NCI-H2107 treated with DMSO at 0.1 percent for 48 hours (cell line): ENCODE results near the gene CBX2.

ENCODE experiments used
- DNase-seq: peaks from one replicate; lab custom pipeline; 2025; ENCODE audit not compliant: unreplicated experiment; lab: John Stamatoyannopoulos, UW

CBX2 gene

DNA sequence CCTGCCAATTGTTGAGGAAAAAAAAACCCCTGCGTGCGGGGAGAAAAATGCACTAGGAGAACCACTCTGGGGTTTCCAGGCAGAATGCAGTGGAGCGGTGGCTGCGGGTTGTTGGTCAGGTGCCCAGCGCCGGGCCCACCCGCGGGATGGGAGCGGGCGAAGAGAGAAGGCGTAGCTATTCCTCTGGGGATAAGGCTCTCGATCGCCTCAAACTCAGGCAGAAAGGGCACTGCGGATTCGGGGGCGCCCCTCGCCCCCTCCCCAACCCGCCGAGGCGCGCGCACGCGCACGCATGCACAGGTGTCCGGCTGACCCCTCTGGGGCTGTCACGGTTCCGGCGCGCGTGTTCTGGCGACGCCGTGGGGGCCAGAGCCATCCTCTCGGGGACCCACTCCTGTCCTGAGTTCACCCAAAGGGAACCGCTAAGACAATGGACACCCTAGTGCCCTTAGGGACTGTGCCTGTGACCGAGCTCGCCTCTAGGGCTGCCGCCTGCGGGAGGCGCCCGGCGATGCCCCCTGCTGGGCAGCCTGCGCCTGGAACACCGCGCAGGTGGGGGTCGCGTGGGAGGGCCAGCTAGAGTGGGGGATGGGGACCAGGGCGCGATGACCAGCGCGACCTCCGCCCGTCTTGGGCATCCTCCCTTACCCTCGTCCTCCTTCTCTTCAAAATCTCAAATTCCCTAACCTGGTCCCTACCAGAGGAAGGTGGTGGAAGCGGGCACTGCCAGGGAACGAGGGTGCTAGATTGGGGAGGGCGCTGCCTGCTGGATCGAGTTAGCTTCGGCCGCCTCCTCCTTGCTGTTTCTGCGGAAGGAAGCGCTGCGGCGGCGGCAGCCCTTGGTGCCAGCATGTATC, 33.3 kb downstream of the CBX2 start:
- peak; percentile 61 for DNase-seq

DNA sequence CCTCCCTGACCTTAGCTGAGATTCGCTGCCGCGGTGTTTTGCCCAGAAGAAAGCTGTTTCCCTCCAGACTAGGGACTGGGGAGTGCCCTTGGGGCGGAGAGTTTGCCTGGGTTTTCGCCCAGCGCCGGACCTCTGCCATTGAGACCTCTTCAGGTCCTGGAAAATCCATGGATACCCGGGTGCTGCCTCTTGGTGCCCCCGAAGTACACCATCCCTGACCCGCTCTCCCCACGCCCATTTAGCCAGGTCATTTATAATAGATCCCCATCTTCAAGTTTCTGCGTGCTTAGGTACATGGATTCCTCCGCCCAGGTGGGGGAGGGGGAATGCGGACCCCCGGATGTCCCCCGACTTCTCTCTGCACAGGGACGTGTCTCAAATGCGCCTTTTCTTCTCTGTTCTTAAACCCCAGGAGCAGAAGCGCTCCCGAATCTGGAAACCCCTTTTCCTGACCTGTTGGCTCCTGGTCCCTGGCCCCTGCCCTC, 34.0 kb downstream of the CBX2 start:
- DNase-seq: no peak

DNA sequence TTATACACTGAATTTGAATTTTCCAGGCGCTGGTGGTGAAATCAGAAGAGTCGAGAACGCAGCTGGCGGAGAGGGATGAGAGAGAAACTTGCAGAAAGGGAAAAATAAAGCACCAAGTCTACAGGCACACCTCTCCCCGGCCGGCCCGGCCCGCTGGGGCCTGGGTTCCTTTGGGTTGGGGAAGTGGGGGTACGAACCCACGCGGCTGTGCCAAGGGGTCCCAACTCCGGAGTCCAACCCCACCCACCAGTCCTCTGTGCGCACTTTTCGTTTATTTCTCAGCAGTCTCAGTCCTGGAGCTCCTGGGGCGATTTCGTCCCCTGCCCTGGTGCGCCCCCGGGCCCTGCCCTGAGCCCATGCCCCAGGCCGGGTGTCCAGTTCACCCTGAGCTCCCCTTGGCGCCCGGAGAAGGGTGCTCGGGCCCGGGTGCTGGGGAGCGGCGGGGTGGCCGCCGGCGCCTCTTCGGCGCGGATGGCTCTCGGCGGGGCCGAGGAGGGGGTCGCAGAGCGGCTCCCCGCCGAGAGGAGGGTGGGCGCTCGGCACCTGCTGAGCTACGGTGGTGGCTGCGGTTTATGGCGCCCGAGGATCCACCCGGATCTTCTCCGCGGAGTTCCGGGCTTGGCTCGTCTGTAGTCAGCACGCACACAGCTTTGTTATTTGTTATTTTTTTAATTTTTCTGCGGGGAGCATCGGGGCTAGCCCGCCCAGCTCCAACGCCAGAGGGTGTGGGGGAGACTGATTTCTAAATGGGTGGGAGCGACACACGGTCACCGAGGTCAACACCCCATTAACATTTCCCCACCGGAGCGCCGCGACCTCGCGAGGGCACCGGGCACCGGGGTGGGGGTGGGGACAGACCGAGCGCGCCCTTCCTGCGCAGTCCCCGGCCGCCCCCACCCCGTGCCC, 34.7 kb downstream of the CBX2 start:
- DNase-seq: no peak

DNA sequence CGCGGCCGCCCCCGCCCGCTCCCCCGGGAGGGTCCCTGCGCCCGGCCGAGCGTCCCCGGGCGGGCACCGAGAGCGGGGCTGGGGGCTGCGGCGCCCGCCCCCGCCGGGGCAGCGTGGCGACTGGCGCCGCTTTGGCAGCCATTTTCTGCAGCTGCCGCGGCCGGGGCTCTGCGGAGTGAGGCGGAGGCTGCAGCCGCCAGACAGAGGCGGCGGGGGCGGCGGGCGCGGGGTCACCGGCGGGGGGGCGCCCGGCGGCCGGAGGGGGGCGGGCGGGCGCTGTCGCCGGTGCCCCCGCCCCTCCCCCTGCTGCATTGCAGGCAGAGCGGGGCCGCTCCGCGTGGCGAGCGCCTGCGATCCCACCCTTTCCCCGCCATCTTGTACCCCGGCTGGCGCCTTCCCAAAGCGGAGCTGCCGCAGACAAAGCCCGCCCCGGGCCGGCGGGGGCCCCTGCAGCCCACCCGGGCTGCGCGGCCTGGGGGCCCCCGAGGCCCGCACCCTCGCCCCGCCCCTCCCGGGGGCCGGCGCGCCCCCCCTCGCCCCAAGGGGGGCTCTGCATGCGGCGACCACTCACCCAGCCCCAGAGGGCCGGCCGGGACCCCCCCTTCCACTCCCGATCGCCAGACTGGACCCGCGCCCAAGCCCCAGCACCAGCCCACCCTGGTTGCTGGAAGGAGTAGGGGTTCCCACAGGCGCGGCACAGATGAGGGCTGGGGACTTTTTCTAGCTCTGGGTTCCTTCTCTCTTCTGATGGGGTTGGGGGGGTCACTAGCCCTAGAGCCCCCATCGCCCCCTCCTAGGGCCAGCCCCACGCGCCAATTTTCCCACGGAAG, 35.6 kb downstream of the CBX2 start:
- DNase-seq: no peak

DNA sequence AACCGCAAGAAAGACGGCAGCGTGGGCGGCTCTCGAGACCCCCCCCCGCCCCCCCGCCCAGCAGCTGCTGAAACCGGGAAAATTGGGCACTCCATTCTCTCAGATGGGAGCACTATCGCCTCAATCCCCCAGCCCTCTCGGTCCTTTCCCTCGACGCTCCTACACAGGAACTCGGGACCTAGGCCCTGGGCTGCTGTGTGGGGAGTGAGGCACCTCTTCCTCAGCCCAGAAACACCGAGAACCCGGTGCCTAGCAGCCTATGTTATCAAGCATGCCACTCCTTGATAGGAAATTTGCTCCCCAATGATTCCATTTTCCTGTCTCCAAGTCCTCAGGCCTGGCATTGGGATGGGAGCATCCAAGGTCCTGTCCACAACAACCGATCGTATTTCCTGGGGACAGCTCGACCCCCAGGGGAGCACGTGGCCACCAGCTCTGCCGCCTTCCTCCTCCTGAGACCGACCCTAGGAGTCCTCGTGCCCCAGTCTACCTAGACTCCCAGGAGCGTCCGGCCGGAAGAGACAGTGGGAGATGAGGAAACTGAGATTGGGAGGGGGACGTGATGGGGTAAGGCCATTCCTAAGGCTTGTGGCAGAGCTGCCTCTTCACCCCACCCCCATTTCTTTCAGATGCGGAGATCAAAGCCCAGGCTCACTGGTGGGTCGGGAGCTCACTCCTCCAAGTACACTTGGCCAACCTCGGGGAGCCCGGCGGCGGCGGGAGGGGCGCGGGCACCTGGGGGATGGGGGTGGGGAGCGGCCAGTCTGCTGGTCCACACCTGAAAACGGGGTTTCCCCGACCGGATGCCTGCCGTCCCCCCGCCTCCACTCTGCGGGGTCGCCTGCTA, 36.4 kb downstream of the CBX2 start:
- no peak for DNase-seq

DNA sequence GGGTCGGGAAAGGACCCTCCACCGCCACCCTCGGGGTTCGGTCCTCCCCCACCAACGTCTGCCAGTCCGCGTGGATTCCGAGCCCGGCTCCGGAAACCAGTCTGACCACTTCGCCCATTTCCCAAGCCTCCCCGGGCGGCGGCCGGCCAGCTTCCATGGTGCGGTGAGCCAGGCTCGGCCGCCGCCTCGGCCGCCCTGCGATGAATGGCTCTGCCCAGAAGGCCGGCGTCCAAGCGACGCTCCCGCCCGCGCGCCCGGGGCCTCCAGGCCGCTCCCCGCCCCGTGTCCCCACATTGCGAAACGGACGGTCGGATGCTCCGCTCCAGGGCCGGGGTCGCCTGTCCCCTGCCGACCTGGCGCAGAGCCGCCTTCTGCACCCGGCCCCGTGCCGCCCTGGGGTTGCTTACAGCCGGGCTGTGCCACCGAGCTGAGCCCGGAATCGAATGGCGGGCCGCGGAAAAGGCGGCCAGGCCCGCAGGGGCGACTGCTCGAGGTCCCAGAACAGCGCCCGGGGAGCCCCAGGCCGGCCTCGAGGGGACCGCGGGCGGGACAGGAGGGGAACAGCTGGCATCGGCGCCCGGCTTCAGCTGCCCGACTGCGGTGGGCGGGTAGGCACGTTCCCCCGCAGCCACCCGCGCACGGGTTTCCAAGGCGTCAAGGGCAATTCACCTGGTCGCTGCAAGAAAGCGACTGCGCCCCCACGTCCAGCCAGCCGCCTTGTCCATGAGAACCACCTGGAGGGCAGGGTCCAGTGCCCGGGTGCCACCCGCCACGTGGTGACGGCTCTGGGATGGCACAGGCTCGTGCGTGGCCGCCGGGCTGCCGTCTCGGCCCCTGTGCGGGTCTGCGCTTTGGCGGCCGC, 37.3 kb downstream of the CBX2 start:
- no peak for DNase-seq

DNA sequence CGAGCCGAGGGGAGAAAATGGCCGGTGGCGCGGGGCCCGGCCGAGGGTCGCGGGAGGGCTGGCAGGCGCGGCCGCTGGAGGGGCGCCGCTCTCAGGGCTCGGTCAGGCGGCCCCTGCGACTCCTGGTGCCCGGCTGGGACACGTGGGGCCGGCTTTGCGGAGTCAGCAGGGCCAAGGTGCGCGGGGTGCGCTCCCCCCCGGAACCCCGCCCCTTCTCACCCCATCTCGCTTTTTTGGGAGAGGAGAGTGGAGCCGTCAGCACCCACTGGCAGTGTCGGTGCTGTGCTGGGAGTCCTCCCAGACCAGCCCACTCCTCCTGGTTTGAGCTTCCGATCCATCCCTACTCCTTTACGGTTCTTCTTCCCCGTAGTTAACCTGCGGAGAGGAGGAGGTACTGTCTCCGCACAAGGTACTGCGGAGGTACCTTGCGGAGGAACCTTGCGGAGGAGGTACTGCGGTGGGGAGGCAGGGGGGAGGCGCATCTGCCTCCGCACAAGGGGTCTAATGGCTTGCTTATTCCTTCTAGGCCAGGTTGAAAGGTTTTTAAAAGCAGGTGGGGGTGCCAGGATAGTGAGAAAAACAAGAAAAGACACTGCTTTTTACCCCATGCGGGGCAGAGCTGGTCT, 38.0 kb downstream of the CBX2 start:
- no peak for DNase-seq

DNA sequence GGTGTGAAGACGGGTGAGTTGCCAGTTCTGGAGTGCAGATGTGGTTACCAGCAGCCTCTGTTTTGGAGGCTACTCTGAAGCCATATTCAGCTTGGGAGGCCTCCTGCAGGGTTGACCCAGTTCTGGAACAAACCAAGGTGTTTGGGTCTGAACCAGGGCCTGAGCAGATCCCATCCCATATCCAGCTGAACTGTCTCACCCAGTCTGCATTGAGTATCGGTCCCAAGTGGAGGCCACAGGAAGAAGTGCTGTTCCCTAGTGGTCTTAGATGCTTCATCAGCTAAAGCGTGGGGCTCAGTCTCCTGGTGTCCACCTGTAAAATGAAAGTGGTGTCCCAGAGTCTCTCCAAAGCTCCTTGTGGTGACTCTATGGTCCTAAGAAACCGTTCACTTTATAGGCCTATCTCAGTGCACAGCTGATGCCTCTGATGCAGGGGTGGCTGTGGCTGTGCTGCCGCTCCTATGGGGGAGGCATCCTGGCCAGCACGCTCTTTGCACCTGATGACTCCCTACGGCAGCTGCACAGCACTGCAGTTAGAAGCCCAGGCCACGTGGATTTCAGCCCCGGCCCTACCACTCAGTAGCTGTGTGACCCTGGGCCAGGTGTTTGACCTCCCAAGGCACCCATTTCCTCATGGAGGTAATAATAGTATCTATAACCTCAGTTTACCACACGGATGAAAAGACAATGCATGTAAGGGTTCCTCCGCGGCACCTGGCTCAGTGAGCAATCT, 40.2 kb downstream of the CBX2 start:
- peak; percentile 58 for DNase-seq

DNA sequence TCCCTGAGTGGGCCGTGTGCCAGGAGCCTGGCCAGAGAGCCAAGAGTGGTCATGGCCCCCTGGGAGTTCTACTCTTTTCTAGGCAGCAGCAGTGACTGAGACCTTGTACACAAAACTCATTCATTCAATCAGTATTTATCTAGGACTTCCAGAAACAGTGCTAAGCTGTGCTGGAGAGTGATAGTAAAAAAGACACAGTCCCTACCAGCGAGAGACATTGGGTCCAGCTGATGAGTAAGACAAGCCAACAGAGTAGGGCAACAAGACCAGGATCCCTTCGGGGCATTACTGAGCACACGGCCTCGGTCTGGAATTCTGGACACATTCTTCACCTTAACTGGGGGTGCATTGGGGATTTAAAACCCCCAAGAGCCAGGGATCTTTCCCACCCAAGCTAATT, 41.1 kb downstream of the CBX2 start:
- no peak for DNase-seq

DNA sequence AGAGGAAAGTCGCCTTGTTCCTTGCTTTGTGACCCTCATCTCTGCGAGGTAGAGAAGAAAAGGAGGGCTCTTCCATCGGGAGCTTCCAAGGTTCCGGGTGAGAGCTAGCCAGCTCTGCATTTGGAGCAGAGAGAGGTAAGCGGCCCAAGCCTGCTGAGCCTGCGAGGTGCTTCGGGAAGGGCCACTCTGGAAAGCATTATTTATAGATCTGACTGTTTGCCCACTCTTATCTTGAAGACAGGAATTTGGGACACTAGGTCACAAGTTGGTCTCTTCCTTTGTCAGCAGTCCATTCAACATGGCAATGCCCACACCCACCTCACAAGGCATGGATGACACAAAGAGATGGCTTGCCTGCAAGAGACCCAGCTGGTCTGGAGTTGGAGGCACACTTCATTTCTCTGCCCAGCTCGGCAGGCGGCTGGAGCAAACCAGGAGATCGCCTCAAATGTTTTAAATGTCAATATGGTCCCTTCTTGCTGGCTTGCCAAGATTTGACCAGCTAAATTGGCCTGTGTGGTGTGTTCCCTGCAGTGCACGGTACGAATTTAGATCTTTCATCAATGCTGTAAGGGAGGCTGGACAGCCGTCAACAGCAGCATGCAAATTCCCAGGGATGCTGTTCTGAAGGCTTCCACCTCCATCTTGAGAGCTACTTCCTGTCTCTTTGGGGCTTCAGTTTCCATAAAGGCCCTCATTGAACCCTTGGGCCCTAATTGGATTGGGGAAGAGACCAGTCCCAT, 41.8 kb downstream of the CBX2 start:
- no peak for DNase-seq

DNA sequence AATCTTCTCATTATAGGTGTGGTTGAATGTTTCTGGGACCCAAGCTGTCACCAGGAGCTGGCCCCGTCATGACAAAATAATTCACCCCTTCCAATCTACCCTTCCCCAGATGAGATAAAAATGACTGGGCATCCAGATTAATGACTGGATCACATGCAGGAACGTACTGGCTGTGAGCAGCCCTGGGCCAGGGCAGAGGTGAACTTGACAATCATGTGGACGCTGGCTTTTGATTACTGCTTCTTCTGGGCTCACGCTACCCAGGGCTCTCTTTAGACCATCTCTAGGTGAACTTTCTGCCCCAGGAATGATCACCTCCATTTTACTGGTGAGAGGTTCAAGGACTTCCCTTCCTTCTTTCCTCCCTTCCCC, 43.0 kb downstream of the CBX2 start:
- DNase-seq: no peak

DNA sequence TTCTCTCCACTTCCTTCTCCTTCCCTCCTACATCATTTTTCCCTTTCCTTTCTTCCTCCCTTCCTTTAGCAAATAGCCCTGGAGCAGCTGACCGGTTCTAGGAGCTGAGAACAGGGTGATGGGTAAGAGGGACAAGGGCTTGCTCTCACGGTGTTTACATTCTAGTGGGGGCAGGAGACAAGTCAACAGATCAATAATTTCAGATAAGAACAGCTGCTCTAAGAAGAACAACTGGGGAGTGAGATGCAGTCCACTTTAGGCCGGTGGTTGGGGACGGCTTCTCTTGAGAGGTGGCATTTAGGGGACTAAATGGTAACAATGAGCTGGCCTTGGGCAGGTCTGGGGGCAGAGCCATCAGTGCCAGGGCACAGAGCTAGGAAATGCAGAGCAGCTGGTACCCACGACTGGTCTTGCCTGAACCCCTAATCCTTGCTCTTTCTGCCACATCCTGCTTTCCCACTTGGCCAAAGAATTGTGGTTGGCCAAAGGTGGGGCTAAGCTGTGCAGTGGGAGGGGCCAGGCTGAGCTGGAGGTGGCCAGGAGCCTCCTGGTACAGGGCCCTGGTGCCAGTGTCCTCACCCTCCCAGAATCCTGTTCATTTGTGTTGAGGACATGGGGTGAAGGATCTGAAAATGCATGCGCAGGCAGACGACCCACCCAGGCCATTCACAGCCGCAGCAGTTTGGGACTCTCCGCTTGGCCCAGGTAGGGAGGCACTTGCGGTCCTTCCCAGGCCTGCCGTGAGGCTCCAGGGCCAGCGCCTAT, 43.6 kb downstream of the CBX2 start:
- no peak for DNase-seq

DNA sequence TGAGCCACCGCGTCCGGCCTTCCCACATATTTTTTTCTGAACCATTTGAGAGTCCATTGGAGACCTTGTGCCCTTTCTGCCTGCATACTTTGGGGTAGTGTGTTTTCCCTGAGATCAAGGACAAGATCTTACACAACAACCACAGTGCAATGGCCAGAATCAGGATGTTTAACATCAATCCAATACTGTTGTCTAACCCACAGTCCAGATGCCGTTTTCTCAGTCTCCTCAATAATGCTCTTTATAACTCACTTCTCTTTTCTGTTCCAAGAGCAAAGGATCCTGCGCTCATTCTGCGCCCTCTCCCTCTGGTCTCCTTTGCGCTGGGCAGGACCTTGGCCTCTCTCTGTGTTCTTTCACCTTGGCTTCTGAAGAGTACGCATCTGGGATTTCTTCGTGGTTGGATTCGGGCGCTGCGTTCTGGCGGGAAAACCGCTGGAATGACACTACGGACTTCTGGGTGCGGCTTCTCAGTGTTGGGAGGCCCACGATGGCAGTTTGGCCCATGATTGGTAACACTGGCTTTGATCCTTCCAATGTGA, 44.7 kb downstream of the CBX2 start:
- no peak for DNase-seq

DNA sequence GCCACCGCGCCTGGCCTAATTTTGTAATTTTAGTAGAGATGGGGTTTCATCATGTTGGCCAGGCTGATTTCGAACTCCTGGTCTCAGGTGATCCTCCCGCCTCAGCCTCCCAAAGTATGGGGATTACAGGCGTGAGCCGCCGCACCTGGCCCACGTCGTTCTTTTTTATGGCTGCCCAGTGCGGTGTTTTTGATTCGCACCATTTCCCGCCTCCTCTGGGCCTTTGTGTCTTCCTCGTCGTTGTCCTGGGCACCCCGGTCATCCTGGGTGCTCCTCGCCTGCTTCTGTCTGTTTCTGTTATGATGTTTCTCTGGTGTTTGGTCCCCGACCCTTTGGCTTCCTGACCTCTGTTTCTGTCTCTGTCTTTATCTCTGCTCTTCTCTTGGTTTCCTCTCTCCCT, 46.3 kb downstream of the CBX2 start:
- DNase-seq: no peak

DNA sequence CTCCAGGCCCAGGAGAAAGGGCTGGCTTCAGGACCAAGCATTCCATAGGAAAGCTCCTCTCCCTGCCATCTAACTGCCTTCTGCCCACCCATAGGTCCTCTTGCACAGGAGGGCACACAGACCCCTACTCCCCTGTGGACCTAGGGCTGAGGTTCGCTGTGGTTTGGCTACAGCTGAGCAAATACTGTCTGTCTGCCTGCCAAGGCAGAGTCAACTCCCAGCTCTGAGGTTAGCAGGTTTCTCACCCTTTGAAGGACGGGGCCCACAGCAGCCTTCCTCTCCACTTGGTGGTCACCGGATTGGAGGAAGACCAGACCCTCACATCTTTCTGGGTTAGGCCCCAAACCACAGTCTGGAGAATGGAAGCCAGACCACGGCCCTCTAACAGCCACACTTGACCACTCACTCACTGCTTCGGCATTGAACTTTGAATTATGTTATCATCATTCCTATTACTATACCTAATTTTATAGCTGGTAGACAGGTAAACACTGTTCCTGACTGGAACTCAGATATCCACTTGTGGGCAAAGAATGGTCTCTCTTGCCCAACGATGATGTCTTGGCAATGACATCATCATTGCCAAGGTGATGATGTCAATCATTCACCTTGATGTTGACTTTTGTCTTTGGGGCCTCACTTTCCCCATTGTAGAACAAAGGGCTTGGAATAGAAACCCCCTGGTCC, 47.1 kb downstream of the CBX2 start:
- no peak for DNase-seq

DNA sequence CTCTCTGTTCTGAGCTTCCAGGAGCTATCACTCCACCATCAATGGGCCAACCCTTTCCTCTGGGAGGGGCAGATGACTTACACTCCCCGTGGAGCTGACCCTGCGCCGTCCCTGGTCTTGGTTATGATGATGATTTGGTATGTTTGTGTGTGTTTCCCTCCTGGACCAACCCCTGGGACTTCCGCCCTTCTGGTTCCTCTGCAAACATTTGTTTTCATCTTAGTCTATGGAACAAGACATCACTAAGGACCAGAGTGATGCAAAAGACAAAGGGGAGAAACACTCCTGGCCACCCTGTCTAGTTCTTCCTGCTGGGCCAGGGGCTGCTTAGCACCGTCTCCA, 47.6 kb downstream of the CBX2 start:
- no peak for DNase-seq
